Middle frontal gyrus (tissue), 1 donor: ENCODE measurements around the gene MAGI2.

Source experiments
- DNase-seq: peaks from one replicate; pipeline ENCODE4 v3.0.0-alpha.2; 2015; ENCODE audit warnings: low spot score; ENCODE audit errors: extremely low spot score

Gene MAGI2

DNA sequence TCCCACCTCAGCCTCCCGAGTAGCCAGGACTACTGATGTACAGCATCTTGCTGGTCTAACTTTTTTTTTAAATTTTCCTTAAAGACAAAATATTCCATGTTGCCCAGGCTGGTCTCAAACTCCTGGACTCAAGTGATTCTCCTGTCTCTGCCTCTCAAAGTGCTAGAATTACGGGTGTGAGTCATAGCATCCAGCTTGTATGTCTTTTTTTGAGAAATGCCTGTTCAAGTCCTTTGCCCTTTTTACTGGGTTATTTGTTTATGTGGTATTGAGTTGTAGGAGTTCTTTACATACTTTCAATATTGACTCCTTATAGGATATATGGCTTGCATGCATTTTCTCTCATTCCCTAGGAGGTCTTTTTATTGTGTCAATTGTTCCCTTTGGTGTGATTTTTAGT lies 486.4 kb downstream of the MAGI2 start:
- DNase-seq, result no peak

DNA sequence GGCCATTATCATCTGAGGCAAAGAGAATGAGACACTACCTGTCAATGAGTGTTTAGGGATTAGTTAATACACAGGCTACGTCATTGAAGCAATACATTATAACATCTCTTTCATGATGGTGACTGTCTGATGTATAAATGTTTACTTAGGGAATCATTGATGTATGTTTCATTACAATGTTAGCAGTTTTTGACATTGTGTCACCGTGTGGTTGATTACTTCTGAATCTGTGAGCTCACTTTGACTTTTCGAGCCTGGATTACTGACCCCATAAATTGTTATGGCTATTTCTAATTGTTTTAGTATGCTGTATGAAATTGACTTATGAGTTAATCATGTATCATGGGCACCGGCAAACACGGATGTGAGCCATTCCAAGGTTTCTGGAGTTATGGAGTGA lies 494.0 kb downstream of the MAGI2 start:
- DNase-seq, result no peak

DNA sequence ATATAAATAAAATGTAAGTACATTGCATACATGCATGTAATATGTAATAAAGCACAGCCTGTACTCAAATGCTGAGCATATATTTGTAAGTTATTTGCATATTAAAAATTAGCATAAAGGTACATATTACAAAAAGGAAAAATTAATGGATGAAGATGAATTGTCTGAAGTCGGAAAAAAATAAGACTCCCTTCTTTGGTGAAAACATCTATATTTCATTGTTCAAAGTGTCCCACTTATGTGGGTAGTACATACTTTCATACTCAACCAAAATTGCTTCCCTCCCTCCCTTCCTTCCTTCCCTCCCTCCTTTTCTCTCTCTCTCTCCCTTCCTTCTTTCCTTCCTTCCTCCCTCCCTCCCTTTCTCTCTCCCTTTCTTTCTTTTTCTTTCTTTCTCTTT lies 498.1 kb downstream of the MAGI2 start:
- DNase-seq, result no peak

DNA sequence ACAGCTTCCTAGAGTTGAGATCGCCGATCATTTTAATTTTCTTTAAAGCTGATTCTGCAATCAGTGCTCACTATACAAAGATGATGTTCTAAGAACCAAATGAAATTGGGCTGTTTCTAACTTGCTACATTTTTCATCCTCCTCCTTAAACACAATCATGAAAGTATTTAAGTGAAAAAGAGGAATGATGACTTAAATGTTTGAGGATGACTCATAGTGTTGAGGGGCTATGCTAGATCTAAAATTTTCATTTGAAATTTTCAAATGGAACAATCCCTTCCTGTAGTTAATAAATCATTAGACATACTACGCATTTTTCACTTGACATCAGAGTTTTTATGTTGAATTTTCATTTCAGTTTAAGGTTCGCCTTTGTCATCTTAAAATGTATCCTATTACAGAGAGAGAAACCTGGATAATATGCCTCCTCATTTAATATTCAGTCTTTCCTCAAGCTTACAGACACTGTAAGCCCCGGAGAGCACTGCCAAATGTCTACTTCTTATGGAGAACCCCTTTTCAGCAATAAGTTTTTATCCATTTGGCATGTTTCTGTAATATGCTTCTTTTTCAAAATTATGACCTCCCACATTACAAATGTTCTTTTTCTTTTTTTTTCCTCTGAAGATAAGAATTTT lies 499.6 kb downstream of the MAGI2 start:
- no peak for DNase-seq

DNA sequence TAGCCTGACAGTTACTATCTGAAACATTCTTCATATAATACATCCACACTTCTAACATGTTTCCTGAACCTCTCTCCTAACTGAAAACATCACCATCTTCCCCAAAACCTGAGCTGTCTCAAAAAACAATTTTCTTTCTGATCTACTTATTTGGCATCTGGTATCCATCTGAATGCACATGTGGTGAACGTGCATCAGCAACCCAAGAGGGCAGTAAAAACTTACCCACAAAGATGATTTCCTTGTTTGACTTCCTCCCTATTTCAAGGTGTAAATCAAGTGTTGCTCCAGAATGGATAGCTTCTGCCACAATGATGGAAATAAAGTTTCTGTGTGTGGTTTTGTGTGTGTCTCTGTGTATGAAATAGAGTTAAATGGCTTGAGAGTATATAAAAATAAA lies 500.4 kb downstream of the MAGI2 start:
- no peak for DNase-seq

DNA sequence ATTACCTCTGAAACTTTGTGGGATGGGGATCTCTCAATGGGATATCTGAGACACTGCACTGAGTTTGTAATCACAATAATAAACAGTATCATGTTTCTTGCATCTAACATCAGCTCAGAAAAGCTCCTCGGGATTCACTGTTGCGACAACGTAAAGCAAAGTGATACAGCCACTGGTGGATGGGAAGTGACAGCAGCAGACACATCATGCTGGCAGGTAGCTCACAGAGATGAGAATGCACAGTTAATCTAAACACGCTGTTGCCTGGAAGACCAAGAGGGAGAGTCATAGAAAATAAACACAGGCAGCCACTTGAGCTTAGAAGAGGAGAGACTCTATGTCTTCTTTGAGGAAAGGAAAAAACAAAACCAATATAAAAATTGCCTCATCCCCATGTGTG lies 513.8 kb downstream of the MAGI2 start:
- no peak for DNase-seq

DNA sequence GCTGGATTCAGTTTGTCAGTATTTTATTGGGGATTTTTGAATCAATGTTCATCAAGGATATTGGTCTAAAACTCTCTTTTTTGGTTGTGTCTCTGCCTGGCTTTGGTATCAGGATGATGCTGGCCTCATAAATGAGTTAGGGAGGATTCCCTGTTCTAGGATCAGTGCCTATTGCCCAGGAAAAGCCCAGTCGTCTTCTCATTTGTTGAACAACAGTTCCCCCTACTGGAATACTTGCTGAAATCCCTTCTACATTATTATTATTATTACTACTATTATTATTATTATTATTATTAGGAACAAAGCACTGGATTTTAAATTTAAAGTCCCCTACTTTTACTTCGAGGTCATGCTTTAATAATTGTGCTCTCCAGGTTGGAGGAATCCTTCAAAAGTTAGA lies 528.9 kb downstream of the MAGI2 start:
- DNase-seq, result no peak

DNA sequence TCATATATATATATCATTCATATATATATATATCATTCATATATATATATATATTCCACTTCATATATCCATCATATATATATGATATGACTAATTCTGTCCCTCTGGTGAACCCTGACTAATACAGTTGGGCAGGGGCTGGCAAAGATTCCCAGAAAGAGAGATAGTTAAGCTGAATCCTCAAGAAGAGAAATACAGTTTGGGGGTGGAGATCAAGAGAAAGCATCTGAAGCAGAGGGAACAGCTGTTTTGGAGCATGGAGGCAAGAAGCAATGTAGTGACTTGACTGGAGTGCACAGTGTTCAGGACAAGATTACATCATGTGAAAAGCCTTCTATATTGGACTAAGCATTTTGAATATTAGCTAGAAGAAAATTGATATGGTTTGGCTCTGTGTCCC lies 540.7 kb downstream of the MAGI2 start:
- DNase-seq, result no peak

DNA sequence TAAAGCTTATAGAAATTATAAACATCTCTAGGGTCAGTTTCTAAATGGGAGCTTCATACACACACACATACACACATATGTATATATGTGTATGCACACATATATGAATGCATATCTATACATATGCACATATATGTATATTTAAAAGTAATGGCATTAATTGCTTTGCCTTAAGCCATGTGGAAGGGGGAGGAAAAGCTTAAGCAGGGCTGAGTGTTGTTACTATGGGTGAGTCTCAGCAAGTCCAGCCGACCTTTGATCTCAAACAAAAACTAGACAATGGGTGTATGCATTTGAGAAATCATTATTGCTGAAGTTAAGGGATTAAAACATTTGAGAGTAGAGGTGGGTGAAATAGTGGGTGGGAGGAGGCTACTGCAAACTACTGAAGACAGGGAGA lies 546.7 kb downstream of the MAGI2 start:
- DNase-seq, result no peak

DNA sequence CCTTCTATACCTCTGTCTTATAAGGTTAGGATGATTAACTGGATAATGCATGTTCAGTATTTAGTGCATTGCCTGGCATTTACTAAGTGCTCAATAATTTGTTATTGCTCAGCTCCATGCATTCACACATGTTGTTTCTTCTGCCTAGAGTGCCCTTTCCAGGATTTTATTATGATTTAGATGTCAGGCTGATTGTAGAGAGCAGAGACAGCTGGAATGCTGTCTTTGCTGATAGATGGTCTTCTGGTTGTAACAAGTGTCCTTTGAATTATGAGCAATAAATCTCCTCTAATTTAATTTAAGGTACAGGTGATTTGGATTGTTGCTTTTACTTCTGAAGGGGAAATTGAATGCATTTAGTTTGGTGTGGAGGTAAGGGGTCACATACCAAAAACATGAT lies 548.0 kb downstream of the MAGI2 start:
- no peak for DNase-seq

DNA sequence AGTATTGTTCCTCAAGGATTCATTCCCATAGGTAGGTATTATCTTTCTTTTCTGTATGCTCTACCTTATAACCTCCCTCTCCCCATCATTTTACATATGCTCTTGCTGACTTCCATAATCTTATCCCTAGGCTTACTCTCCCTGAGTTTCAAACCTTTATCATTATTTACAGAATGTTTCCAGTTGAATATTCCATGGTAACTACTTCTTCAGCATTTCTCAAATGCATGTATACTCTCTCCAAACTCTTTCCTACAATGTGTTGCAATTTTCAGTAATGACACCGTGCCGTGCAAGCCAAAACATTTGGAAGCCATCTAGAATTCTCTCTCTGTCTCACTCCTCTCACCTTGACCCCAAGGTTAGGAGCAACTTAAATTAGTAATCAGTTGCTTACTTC lies 548.5 kb downstream of the MAGI2 start:
- DNase-seq, result no peak

DNA sequence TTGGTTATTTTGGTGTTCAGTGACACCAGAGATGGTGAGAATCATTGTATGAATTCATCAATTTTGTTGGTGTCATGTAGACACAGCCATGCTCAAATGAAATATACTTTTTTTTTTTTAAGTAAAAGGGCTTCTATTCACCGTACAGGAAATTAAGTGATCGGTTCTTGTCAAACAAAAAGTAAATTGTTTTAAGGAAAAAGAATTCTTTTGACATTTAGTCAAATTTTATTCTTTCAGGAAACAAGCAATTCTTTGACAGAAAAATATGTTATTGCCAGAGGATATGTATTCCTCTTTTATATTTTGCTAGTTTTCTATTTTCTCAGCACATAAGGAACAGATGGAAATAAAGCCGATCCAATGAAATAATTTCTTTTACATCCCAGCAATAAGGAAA lies 551.9 kb downstream of the MAGI2 start:
- no peak for DNase-seq

DNA sequence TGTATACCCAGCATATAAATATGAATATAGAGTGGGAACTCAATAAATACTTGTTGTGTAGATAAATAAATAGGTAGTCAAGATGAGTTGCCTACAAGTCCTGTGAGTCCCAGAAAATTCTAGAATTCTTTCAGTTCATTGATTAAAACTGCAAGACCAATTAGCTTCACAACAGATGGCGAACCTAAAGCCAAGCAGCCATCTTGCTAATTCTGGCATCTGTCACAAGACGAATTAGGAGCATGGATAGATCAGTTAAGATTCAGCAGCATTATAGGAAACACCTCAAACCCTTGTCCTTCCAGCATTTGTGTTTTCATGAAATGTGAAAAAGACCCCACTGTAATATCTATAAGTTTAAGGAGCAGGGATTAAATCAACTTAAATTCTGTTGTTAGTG lies 552.7 kb downstream of the MAGI2 start:
- no peak for DNase-seq

DNA sequence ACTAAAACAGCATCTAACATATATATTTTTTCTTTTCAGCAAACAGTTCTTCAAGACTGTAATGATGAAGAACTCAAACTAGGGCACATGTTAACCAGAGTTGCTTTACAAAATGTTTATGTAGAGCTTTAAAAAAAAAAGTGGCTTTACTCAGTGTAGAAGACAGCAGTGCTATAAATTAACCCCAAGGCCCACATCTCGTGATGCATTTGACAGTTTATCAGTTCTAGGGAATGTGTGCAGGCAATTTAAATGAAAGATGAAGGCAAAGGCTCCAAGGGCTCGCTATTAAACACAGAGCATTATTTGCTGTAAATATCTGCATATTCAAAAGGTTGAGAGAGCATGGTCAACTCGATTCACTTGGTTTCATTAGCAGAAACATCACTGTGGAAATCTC lies 558.1 kb downstream of the MAGI2 start:
- DNase-seq, result no peak

DNA sequence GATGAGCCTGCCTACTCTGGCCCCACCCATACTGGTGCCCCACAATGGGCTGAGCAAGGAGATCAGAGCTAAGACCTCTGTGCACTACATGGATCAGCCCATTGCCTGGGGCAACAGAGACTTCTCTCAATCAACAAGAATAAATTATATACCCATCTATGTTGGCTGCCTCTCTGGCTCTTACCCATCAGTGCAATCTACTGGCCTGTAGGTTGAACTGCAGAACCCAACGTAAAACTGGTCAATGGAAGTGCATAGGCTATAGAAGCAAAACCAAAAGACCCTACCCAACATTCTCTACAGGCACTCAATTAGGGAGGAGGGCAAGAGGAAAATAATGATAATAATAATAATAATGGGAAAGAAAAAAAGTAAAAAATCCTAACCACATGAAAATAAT lies 574.3 kb downstream of the MAGI2 start:
- no peak for DNase-seq

DNA sequence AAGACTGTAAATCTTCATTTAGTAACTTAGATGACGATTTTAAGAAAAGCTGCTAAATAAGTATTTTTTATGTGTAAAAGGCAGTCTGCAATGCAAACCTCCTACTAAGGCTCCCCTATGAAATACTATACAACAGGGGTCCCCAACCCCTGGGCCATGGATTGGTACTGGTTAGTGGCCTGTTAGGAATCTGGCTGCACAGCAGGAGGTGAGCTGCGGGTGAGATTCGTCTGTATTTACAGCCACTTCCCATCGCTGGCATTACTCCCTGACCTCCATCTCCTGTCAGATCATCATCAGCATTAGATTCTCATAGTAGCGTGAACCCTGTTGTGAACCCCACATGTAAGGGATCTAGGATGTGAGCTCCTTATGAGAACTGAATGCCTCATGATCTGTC lies 580.4 kb downstream of the MAGI2 start:
- DNase-seq, result no peak

DNA sequence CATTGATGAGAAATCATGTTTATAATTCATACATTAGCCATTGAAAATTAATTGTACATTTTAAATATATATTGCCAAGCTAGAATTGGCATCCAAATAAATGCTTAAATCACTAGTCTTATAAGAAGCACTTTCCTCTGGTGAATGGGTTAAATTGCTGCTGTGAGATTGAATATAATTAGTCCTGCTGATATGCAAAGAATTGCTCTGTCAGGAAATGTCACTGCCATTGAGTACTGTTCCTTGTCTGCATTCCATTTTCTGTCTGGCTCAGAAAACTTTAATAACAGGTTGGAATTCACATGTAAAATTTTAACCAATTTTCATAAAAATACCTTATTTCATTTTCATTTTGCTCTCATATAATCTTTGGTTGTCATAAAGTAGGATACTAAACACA lies 589.1 kb downstream of the MAGI2 start:
- DNase-seq, result no peak

DNA sequence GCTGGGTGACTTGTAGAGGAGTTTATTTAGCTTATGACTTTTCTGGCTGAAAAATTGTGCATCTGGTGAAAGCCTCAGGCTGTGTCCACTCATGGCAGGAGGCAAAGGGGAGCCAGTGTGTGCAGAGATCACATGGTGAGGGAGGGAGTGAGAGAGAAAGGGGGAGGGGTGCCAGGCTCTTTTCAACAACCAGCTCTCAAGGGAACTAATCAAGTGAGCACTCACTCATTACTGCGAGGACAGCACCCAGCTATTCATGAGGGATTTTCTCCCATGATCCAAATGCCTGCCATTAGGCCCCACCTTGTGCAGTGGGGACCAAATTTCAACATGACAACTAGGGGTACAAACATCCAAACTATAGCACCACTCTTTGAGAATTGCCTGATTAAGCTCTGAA lies 590.2 kb downstream of the MAGI2 start:
- DNase-seq, result no peak

DNA sequence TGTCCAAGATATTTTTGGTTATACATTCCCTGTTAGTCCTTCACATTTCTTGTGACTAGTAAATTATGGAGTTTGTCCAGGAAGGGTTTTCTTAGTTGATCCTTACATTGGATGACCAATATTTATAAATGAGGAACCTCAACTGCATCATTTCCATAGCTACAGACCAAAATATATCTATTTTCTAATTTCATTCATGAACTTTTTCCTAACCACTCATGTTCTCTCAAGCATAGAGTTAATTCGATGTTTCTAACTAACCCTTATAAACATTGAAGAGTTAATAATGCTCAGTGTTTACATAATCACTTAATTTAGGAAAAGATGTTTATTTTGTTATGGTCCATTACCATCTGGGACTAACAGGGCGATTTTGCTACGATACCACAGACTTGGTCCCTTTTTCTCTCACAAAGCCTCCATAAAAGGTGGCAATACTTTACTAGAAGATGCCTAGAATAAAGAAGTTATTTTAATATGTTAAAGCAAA lies 591.0 kb downstream of the MAGI2 start:
- DNase-seq, result no peak

DNA sequence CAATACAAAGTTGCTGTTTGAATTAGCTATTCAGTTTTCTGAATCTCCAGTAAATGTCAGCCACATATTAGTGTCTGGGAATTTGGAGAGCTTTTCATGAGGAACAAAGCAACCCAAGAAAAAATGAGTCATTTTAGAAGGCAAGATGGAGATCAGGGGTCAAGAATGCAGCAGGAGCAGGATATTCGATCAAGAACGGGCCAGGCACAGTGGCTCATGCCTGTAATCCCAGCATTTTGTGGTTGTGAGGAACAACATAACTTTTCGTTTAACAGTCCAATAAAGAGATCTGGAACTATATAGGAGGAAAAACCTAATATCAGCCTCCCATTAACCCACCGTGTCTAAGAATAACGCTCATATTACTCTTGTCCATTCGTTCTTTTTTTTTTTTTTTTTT lies 600.5 kb downstream of the MAGI2 start:
- no peak for DNase-seq

DNA sequence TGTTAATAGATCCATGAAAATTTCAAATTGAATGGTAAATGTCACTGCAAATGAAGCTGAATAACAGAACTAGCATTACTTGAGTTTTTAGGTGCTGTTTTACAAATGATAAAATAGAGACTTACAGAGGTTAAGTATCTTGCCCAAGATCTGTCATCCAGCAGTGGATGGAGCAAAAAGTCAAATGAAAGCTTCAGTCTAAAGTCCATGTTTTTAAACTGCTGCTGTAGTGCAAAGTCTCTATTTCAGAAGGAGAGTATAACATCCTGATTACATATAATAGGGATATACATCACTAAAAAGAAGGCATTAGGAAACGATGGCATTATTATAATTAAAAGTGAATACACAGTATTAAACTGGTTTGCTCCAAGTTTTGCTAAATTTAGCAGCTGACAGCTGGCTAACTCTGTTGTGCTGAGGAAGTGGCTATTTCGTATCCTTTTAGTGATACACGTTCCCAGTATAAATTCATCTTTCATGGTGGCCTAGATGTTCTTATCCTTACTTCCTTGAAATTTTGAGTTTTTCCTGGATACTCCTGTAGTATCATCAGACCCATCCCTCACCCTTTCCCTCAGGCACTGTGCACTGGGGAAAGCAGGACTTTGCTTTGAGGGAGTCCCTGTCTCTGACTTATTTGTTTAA lies 603.2 kb downstream of the MAGI2 start:
- DNase-seq, result no peak

DNA sequence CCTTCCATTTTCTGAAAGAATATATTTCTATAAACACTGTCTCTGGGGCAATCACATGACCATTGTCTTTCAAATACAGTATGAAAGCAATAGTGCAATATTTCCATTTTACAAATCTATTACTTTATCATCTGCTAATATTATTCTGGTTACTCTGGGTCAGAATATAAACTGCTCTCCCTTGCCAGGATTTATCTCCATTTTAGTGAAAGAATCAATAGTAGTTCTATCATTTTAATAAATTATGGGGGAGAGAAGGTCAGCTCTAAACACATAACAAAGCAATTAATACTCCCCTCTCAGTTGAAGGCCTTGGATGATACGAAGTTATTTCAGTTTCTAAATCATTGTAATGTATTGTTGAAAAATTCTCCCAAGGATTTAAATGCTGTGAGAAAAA lies 608.3 kb downstream of the MAGI2 start:
- no peak for DNase-seq

DNA sequence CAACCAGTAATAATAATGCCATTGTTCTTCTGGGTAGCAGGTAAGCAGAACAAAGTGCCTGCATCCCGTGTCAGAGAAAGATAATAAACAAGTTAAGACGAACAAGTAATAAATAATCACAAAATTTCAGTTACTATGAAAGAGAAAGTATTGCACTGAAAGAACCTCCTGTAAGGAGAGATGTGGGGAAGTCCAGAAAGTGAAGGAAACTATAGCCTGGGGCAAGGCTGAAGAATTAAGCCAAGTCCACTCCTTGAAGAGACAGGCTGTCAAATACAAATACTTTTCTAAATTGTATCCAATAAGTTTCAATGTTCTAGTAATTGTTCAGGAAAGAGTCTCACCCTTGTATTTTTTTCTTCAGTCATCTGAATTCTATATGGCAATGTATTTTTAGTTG lies 611.4 kb downstream of the MAGI2 start:
- no peak for DNase-seq

DNA sequence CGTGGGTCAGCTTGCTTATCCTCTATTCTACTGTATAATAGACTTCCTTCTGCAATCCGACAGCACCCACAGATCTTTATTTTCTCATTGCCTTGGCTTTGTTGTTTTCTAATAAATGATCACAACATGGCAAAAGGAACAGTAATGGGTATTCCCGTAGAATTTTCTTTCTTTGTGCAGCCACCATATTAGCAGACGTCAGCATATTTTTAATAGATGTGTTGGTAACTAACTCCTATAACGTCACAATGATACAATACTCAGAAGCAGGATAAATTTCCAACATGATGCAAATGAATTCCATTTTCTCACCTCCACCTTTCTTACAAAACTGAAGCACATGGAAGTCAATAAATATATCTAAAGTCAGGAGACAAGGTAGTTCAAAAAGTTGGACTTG lies 617.6 kb downstream of the MAGI2 start:
- no peak for DNase-seq
